ENCODE results near the gene SMIM33. TPM values are rescaled to one million over a fixed set of nuclear protein-coding genes. Genes with fewer than 3 reads are reported as not detected.

The SMIM33 gene
- total and polyA plus RNA-seq, 10 of the 15 experiments (the other 5 are each of a cell fraction or from before 2014, with no cell fraction given), result 0.03 to 0.25 (median 0.07) TPM; not detected in 4

DNA sequence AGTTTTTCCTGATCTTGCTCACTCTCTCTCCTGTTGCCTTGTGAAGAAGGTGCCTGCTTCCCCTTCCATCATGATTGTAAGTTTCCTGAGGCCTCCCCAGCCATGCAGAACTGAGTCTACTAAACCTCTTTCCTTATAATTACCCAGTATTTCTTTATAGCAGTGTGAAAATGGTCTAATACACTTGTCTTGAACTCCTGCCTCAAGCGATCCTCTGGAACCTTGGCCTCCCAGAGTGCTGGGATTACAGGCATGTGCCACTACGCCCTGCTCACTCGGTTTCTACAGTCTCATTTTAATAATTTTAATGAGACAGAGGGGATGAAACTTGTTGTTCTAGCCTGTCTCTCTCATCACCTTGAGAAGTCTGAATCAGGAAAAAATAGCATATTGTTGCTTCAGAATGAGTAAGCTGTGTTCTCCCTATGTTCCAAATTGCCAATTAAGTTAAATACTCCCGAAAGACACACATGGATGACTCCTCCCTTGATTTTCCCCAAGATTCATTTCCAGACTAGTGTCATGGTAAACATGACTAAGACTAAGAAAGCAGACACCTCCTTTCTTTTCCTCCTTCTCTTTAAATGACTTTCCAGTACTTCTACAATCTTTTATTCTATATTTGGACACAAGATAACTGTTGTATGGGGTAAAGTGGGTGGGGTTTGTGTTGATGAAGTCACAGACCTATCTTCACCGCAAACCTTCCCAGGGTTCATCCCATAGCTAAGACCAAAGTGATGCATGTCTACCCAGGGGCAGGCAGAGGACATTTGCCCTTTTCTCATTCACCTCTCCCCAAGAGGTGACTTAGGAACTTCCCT, 23.6 kb upstream of the SMIM33 start (continued):
- TF ChIP-seq, protein P1, sequence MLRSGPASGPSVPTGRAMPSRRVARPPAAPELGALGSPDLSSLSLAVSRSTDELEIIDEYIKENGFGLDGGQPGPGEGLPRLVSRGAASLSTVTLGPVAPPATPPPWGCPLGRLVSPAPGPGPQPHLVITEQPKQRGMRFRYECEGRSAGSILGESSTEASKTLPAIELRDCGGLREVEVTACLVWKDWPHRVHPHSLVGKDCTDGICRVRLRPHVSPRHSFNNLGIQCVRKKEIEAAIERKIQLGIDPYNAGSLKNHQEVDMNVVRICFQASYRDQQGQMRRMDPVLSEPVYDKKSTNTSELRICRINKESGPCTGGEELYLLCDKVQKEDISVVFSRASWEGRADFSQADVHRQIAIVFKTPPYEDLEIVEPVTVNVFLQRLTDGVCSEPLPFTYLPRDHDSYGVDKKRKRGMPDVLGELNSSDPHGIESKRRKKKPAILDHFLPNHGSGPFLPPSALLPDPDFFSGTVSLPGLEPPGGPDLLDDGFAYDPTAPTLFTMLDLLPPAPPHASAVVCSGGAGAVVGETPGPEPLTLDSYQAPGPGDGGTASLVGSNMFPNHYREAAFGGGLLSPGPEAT (IDR thresholded peaks at IDR 0.05; ENCODE audit: low read depth), result peak; percentile 98
- TF ChIP-seq, protein P2, sequence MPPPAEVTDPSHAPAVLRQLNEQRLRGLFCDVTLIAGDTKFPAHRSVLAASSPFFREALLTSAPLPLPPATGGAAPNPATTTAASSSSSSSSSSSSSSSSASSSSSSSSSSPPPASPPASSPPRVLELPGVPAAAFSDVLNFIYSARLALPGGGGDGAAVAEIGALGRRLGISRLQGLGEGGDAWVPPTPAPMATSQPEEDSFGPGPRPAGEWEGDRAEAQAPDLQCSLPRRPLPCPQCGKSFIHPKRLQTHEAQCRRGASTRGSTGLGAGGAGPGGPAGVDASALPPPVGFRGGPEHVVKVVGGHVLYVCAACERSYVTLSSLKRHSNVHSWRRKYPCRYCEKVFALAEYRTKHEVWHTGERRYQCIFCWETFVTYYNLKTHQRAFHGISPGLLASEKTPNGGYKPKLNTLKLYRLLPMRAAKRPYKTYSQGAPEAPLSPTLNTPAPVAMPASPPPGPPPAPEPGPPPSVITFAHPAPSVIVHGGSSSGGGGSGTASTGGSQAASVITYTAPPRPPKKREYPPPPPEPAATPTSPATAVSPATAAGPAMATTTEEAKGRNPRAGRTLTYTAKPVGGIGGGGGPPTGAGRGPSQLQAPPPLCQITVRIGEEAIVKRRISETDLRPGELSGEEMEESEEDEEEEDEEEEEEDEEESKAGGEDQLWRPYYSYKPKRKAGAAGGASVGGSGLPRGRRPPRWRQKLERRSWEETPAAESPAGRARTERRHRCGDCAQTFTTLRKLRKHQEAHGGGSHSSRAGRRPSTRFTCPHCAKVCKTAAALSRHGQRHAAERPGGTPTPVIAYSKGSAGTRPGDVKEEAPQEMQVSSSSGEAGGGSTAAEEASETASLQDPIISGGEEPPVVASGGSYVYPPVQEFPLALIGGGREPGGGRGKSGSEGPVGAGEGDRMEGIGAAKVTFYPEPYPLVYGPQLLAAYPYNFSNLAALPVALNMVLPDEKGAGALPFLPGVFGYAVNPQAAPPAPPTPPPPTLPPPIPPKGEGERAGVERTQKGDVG (CRISPR knock-in tag; IDR thresholded peaks at IDR 0.05), result no peak
- no peak for TF ChIP-seq SMAD1 (IDR thresholded peaks at IDR 0.05; ENCODE audit: low read depth, partially characterized antibody)
- 0 out of 2 replicates have a peak, but pooled peaks have one; percentile 51 for TF ChIP-seq TCF3 (IDR thresholded peaks at IDR 0.05; ENCODE audit: borderline replicate concordance, insufficient read depth, low read depth, low read length)
- no peak for TF ChIP-seq RCOR1 (conservative IDR thresholded peaks at IDR 0.05; ENCODE audit: low read depth, low read length)

Measured in GM12878 (cell line).